ENCODE results near the gene BBLN. TPM values are rescaled to one million over a fixed set of nuclear protein-coding genes. Genes with fewer than 3 reads are reported as not detected.

The BBLN gene
- total RNA-seq, 1 experiment from 2014 or later = 48.5 TPM

- CTCF ChIA-PET = interaction anchor here (0.6 kb wide), 1 partner anchor 9 kb away, joined by 11 read pairs; no protein-coding TSS in a partner anchor
- Histone ChIP-seq H3K9me3 (ENCODE audit: control insufficient read depth, insufficient read depth, low read depth, low read length) (no peaks in the 10 kb centered on the region), H3K4me1 (ENCODE audit: control insufficient read depth, insufficient read depth, low read length) (0 out of 2 replicates have a peak, but pooled peaks cover 7% of the 10 kb centered on the region), H3K27me3 (ENCODE audit: control insufficient read depth, insufficient read depth, low read length) (no peaks in the 10 kb centered on the region), H3K27ac (ENCODE audit: low read length) (no peak overlapping the region), H3K36me3 (ENCODE audit: control insufficient read depth, insufficient read depth, low read length) (no peaks in the 10 kb centered on the region; the same call in 1 of the 2 replicates), H3K4me3 (ENCODE audit: low read depth in 2 of 2, low read length in 2 of 2) (no peak overlapping the region)
- POLR2A ChIA-PET = no interaction called here
- TF ChIP-seq CTCF (IDR thresholded peaks at IDR 0.05) = no peak
- no peak for TF ChIP-seq TCF7L2 (IDR thresholded peaks at IDR 0.05; ENCODE audit: low read depth, low read length)
- TF ChIP-seq SIN3A (IDR thresholded peaks at IDR 0.05; ENCODE audit: borderline replicate concordance, insufficient read depth, low read depth, low read length) = no peak
- TF ChIP-seq REST (IDR thresholded peaks at IDR 0.05; ENCODE audit: insufficient read depth in 1 of 2, low read depth in 2 of 2, low read length in 1 of 2) = no peak
- TF ChIP-seq POLR2AphosphoS5 (IDR thresholded peaks at IDR 0.05; ENCODE audit: low read depth, low read length) = no peak
- no peak for ATAC-seq
- DNase-seq (ENCODE audit: low read depth, low spot score) = no peak
- BruUV-seq (replicated peaks) = no TSS peak
- intact Hi-C loops (cut with micrococcal nuclease; ENCODE audit: unreplicated experiment) = no loop called here
- in situ Hi-C loops (cut with HindIII; ENCODE audit: low pct_unique_long_range_greater_than_20kb, low sequenced_read_pairs) = no loop called here
Observed at GRCh38 chr9:128163523-128164306, 3.6 kb downstream of the BBLN start.

GRCh38 chr9:128164307-128164885 is 4.3 kb downstream of the BBLN start:
- no peak for ATAC-seq
- POLR2A ChIA-PET = no interaction called here
- Histone ChIP-seq H3K4me3 (ENCODE audit: low read depth in 2 of 2, low read length in 2 of 2) (no peak overlapping the region), H3K9me3 (ENCODE audit: control insufficient read depth, insufficient read depth, low read depth, low read length) (no peaks in the 10 kb centered on the region), H3K27ac (ENCODE audit: low read length) (no peak overlapping the region), H3K36me3 (ENCODE audit: control insufficient read depth, insufficient read depth, low read length) (no peaks in the 10 kb centered on the region; the same call in 1 of the 2 replicates), H3K27me3 (ENCODE audit: control insufficient read depth, insufficient read depth, low read length) (no peaks in the 10 kb centered on the region), H3K4me1 (ENCODE audit: control insufficient read depth, insufficient read depth, low read length) (0 out of 2 replicates have a peak, but pooled peaks cover 5% of the 10 kb centered on the region)
- intact Hi-C loops (cut with micrococcal nuclease; ENCODE audit: unreplicated experiment) (no loop called here), in situ Hi-C loops (cut with HindIII; ENCODE audit: low pct_unique_long_range_greater_than_20kb, low sequenced_read_pairs) (no loop called here)
- CTCF ChIA-PET = interaction anchor here (0.6 kb wide), 1 partner anchor 9 kb away, joined by 11 read pairs; no protein-coding TSS in a partner anchor
- TF ChIP-seq REST (IDR thresholded peaks at IDR 0.05; ENCODE audit: insufficient read depth in 1 of 2, low read depth in 2 of 2, low read length in 1 of 2) = no peak
- no peak for TF ChIP-seq SIN3A (IDR thresholded peaks at IDR 0.05; ENCODE audit: borderline replicate concordance, insufficient read depth, low read depth, low read length)
- no peak for TF ChIP-seq TCF7L2 (IDR thresholded peaks at IDR 0.05; ENCODE audit: low read depth, low read length)
- TF ChIP-seq POLR2AphosphoS5 (IDR thresholded peaks at IDR 0.05; ENCODE audit: low read depth, low read length) = no peak
- TF ChIP-seq CTCF (IDR thresholded peaks at IDR 0.05) = no peak
- DNase-seq (ENCODE audit: low read depth, low spot score) = no peak
- no TSS peak for BruUV-seq (replicated peaks)

Data from Panc1 (cell line).